ENCODE results near the gene IL12B.

- TF ChIP-seq CTCF (conservative IDR thresholded peaks at IDR 0.05) (peak; percentile 87), EZH2 (IDR thresholded peaks at IDR 0.05; ENCODE audit: low read depth) (no peak)
Observed at GRCh38 chr5:159331093-159331973, 1.0 kb upstream of the IL12B start.

Measured in PC-9 (cell line).